HG03025 (cell line): Measurements from ENCODE around the gene CDRT15L2.
"Not testable (repeated sequence)": the region's sequence is repeated elsewhere in the genome, so short reads cannot be mapped to it uniquely, and the experiment has no call there.

Source experiments
- ATAC-seq: cut with Tn5 transposase; IDR thresholded peaks from one replicate; pipeline ENCODE4 v1.9.1; 2021; ENCODE audit warnings: mild to moderate bottlenecking, moderate library complexity; ENCODE audit not compliant: unreplicated experiment, low FRiP score

The CDRT15L2 gene

DNA sequence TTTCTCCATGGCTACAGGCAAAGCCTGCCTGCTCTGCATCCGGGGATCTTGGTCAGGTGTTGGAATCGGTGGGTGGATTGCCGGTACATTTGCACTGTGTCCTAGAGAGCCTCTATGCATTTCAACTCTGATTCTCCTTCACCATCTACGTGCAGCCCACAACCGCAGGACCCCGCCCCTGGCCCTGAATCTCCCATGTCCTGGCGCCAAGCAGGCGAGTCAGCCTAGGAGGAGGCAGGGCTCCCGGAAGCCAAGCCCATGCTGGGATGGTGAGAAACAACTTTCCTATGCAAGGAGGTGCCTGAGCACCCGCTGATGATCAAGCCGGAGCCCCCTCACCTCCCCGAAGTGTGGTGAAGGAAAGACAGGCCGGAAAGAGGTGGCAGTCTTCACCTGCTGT, 7.9 kb upstream of the CDRT15L2 start:
- ATAC-seq = not testable (repeated sequence)

DNA sequence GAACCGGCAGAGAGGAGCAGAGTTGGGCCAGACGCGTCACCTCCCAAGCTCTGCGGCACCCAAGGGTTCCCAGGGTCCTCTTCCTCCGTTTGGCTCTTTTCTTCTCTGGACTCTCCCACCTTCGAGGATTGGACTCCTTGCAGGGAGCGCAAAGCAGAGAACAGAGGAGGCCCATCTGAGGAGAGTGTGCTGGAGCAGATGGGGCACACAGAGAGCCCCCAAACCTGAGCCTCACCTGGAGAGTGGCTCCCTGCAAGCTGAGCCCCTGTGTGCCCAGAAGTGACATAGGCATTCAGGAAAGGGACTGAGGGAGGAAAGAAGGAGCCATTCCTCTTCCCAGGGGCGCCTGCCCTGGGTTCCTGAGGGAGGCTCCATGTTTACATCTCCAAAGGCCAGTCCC, 6.3 kb upstream of the CDRT15L2 start:
- not testable (repeated sequence) for ATAC-seq

DNA sequence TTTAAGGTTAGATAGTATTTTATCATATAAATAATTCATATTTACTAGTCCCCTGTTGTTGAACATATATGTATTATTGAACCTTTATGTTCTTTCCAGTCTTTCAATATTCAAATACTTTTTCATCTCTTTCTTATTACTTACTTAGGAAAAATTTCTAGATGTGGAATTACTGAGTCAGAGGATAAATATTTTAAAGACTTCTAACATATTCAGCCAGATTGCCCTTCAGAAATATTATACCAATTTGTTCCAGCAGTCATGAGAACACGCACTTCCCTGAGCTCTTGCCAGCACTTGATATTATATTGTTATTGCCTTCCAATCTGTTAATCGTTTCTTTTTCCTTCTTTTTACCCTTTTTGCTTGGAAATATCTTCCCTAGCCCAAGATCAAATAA, 4.5 kb upstream of the CDRT15L2 start:
- not testable (repeated sequence) for ATAC-seq

DNA sequence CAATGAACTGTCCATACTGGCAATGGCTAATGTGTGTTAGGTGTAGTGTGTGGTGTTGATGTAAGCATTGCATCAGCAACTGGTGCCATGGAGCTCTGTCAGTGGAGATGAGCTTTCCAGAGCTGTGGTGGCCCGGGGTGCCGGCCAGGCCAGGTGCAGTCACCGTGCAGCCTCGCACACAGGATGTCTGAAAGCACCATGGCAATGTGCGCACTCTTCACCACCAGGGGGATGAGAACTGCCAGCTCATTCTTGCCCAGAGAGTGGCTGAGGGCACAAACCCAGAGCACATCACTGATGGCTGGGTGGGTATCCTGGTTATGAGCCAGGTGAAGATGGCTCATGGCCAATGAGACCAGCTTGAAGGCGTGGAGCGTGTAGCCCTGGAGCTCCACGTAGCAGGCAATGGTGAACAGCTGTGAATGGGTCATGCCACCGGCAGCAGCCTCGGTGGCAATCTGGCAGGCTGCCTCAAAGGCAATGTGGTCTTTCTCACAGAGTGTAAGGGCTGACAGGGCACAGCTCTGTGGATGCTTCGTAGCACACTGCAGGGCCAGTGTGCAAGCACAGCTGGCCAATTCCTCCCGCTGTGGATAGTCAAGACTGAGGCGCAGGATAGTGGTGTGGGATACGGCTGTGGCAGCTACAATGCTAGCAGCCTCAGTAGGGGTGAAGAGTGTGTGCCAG, 4.5 kb downstream of the CDRT15L2 start:
- not testable (repeated sequence) for ATAC-seq

DNA sequence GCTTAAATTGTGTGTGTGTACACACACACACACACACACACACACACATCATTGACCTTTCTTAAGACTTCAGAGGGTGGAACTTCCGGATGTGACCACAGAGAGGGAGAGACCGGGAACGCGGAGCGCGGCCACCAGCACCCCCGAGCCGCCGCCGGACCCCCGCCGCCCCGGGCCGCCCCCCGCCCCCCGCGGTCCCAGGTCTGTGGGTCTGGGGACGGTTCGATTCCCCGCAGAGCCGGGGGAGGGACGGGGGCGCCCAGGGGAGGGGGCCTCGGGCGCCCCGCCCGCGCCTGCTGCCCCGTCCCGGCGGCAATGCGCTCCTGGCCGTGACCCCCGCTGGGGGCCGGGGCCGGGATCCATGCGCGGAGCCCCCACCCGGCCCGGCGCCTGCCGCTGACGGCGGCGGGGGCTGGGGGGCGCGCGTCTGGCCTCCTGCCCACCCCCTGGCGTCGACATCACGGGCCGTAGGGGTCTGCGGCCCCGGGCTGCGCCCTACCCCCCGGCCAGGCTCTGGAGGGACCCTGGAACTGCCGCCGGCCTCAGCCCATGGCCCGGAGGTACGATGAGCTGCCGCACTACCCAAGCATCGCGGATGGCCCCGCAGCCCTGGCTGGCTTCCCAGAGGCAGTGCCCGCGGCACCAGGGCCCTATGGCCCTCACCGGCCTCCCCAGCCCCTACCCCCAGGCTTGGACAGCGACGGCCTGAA, 9.4 kb downstream of the CDRT15L2 start:
- ATAC-seq = not testable (repeated sequence)

DNA sequence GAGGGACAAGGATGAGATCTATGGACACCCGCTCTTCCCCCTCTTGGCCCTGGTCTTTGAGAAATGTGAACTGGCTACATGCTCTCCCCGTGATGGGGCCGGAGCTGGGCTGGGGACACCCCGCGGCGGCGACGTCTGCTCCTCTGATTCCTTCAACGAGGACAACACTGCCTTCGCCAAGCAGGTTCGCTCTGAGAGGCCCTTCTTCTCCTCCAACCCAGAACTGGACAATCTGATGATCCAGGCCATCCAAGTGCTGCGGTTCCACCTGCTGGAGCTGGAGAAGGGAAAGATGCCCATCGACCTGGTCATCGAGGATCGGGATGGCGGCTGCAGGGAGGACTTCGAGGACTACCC, 9.9 kb downstream of the CDRT15L2 start:
- not testable (repeated sequence) for ATAC-seq

DNA sequence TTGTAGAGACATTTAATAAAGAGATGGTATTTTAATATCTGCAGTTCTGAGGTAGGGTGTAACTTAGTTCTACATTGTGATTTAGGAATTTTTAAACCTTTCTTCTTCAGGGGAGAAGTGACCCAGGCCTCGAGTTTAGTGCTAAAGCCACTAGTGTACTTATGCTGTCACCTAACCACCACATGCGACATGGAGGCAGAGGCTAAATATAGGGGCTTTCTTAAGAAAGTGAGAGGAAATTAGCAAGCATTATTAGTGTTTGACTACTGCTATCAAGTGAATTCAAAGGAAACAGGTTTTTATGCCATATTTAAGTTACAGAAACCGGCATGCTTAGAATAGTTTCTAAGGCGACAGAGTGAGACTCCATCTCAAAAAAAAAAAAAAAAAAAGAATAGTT, 11.5 kb downstream of the CDRT15L2 start:
- not testable (repeated sequence) for ATAC-seq

DNA sequence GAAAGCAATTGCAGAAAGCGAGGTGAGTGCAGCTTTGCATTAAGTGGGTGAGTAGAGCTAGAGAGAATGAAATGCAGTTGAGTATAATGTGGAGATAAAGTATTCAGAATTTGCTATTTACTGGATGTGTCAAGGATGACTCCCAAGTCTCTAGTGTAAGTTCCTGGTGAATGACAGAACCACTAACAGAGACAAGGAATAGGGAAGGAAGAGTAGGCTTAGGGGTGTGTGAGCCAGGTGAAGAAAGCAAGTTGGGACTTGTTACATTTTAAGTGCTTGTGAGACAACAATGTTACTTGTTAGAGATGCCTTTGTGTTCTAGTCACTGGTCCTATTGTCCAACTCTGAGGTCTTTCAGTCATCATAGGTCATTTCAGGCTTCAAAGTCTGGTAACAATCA, 26.0 kb downstream of the CDRT15L2 start:
- ATAC-seq = not testable (repeated sequence)

DNA sequence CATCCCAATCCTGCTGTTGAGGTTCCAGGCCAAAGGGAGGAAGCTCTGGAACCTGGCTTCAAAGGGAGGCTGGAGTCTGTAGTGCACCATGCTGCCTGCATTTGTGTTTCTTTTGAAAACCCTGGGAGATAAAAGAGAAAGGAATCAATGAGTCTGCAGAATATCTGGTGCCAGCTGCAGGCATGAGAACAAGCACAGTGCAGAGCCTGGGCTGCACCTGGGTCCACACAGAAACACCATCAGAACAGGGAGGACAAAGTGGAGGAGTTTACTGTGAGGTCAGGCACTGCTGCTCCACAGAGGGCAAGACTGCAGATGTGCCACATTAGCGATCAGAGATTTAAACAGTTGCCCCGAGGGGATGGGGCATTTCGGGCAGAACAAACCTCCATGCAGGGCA, 30.0 kb downstream of the CDRT15L2 start:
- ATAC-seq = not testable (repeated sequence)

DNA sequence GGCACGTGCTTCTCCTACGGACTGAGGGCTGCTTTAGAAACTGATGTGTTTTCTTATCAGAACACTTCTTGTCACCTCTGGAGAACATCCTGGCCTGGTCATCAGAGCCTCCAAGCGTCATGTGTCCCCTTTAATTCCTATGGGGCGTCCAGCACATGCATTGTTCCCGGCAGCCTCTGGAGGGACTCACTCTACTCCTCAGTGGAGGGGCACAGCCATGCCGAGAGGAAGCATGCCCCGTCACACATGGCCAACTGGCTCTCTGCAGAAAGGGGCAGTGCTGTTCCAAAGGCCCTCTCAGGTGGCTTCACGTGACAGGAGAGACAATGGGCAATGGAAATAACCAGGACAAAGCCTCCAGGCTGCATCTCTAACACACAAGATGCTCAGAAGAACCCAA, 31.8 kb downstream of the CDRT15L2 start:
- no peak for ATAC-seq

DNA sequence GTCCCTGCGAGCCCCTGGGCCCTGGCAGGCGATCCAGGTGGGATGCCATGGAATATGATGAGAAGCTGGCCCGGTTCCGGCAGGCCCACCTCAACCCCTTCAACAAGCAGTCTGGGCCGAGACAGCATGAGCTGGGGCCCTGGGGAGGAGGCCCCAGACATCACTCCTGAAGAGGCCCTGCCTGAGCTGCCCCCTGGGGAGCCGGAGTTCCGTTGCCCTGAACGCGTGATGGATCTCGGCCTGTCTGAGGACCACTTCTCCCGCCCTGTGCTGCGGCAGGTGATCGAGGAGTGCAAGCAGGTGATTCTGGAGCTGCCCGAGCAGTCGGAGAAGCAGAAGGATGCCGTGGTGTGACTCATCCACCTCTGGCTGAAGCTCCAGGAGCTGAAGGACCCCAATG, 33.1 kb downstream of the CDRT15L2 start:
- ATAC-seq = no peak

DNA sequence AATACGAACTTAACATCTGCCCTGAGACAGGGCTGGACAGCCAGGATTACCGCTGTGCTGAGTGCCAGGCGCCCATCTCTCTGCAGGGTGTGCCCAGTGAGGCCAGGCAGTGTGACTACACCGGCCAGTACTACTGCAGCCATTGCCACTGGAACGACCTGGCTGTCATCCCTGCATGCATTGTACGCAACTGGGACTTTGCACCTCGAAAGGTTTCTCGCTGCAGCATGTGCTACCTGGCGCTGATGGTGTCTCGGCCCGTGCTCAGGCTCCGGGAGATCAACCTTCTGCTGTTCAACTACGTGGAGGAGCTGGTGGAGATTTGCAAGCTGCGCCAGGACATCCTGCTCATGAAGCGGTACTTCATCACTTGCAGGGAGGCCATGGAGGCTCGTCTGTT, 33.7 kb downstream of the CDRT15L2 start:
- no peak for ATAC-seq

DNA sequence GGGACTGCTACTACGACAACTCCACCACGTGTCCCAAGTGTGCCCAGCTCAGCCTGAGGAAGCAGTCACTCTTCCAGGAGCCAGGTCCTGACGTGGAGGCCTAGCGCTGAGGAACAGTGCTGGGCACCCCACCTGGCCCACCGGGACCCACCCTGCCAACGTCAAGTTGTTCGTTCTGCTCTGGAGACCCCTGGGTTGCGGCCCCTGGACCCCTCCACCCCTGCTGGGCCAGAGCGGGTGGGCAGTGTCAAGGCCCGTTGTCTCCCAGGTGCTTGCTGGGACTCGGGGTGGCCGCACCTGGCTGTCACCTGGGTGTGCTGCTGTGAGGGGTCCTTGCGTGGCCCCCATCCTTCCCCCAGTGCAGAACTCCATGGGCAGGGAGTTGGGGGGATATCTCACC, 34.4 kb downstream of the CDRT15L2 start:
- no peak for ATAC-seq

DNA sequence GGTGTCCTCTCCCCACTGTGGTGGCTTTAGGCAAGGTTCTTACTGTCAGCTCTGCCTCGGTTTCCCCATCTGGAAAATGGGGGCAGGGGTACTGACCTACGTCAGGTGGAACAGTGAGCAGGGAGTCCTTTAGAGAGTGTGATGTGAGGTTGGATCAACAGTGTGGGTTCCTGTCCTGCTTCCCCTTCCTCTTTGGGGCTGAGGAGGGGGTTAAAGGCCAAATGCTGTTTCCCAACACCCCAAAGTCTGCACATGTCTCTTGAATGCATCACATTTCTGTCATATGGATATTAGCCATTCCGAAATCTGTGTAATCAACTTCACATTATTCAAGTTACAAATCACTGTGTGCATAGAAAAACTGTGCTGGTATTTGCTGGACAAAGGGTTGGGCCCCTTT, 35.9 kb downstream of the CDRT15L2 start:
- not testable (repeated sequence) for ATAC-seq
